ENCODE data around the gene ARHGEF38.

- TF ChIP-seq, protein P1, sequence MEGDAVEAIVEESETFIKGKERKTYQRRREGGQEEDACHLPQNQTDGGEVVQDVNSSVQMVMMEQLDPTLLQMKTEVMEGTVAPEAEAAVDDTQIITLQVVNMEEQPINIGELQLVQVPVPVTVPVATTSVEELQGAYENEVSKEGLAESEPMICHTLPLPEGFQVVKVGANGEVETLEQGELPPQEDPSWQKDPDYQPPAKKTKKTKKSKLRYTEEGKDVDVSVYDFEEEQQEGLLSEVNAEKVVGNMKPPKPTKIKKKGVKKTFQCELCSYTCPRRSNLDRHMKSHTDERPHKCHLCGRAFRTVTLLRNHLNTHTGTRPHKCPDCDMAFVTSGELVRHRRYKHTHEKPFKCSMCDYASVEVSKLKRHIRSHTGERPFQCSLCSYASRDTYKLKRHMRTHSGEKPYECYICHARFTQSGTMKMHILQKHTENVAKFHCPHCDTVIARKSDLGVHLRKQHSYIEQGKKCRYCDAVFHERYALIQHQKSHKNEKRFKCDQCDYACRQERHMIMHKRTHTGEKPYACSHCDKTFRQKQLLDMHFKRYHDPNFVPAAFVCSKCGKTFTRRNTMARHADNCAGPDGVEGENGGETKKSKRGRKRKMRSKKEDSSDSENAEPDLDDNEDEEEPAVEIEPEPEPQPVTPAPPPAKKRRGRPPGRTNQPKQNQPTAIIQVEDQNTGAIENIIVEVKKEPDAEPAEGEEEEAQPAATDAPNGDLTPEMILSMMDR (IDR thresholded peaks at IDR 0.05), result no peak
- no peak for TF ChIP-seq POLR2A (IDR thresholded peaks at IDR 0.05)
Observed at GRCh38 chr4:105698607-105699006, 146.2 kb downstream of the ARHGEF38 start.
